Astrocyte (in vitro differentiated cells and primary cell): Measurements from ENCODE around the gene TMEM221. TPM values are rescaled to one million over a fixed set of nuclear protein-coding genes. Genes with fewer than 3 reads are reported as not detected.

Experiments used
- DNase-seq: peaks from one replicate; pipeline ENCODE4 v3.0.0-alpha.2; 2010; ENCODE audit warnings: low read depth
- FAIRE-seq: peaks from 2 replicates; lab custom pipeline; 2011; peaks lifted over from hg19 to GRCh38; lab: Jason Lieb, UNC
- H2AFZ ChIP-seq: 2 replicates; pipeline ENCODE4 v1.6.0; 2012; ENCODE audit warnings: low read depth, low read length, inconsistent platforms
- H3K27ac ChIP-seq: 2 replicates; pipeline ENCODE4 v1.5.1; 2011; ENCODE audit warnings: low read depth, low read length, inconsistent platforms
- H3K27me3 ChIP-seq: 2 replicates; pipeline ENCODE4 v1.6.0; 2011; ENCODE audit warnings: low read length, inconsistent platforms; ENCODE audit not compliant: insufficient read depth
- H3K36me3 ChIP-seq: 2 replicates; pipeline ENCODE4 v1.5.1; 2011; ENCODE audit warnings: low read length, inconsistent platforms; ENCODE audit not compliant: insufficient read depth
- H3K4me1 ChIP-seq: 2 replicates; pipeline ENCODE4 v1.5.1; 2011; ENCODE audit warnings: low read length, inconsistent platforms; ENCODE audit not compliant: insufficient read depth
- H3K4me2 ChIP-seq: 2 replicates; pipeline ENCODE4 v1.6.0; 2012; ENCODE audit warnings: low read length, inconsistent platforms
- H3K4me3 ChIP-seq: 2 replicates; pipeline ENCODE4 v1.5.1; 2011; ENCODE audit warnings: low read depth, mild to moderate bottlenecking, low read length, inconsistent platforms; ENCODE audit not compliant: insufficient read depth
- H3K79me2 ChIP-seq: 2 replicates; pipeline ENCODE4 v1.6.0; 2012; ENCODE audit warnings: mild to moderate bottlenecking, low read length, inconsistent platforms; ENCODE audit not compliant: insufficient read depth
- H3K9ac ChIP-seq: 2 replicates; pipeline ENCODE4 v1.6.0; 2012; ENCODE audit warnings: mild to moderate bottlenecking, low read length, inconsistent platforms
- H3K9me3 ChIP-seq: 2 replicates; pipeline ENCODE4 v1.5.1; 2012; ENCODE audit warnings: low read depth, mild to moderate bottlenecking, low read length, inconsistent platforms; ENCODE audit not compliant: insufficient read depth
- H4K20me1 ChIP-seq: 2 replicates; pipeline ENCODE4 v1.6.0; 2012; ENCODE audit warnings: low read length, inconsistent platforms; ENCODE audit not compliant: insufficient read depth
- H3K27ac Mint-ChIP-seq: one replicate; pipeline ENCODE4 v1.8.0; 2021; ENCODE audit warnings: mild to moderate bottlenecking, mixed read lengths; ENCODE audit not compliant: unreplicated experiment
- H3K27me3 Mint-ChIP-seq: one replicate; pipeline ENCODE4 v1.8.0; 2021; ENCODE audit warnings: low read depth, mixed read lengths; ENCODE audit not compliant: unreplicated experiment
- H3K36me3 Mint-ChIP-seq: one replicate; pipeline ENCODE4 v1.8.0; 2021; ENCODE audit warnings: low read depth, mixed read lengths; ENCODE audit not compliant: unreplicated experiment
- H3K4me1 Mint-ChIP-seq: one replicate; pipeline ENCODE4 v1.8.0; 2021; ENCODE audit warnings: low read depth, mixed read lengths; ENCODE audit not compliant: unreplicated experiment
- H3K4me3 Mint-ChIP-seq: one replicate; pipeline ENCODE4 v1.8.0; 2021; ENCODE audit warnings: mild to moderate bottlenecking, moderate library complexity, mixed read lengths; ENCODE audit not compliant: unreplicated experiment
- H3K9me3 Mint-ChIP-seq: one replicate; pipeline ENCODE4 v1.8.0; 2021; ENCODE audit warnings: mild to moderate bottlenecking, mixed read lengths; ENCODE audit not compliant: unreplicated experiment
- CTCF ChIP-seq: IDR thresholded peaks from 2 replicates; pipeline ENCODE4 v1.5.1; 2011; ENCODE audit warnings: low read depth, mild to moderate bottlenecking, inconsistent platforms, low read length, moderate library complexity; ENCODE audit not compliant: insufficient read depth
- EZH2 ChIP-seq: IDR thresholded peaks from 2 replicates; pipeline ENCODE4 v1.6.1; 2012; ENCODE audit warnings: mild to moderate bottlenecking, low read length, inconsistent platforms; ENCODE audit not compliant: insufficient read depth
- total RNA-seq: library from RNA; stranded (reverse); gene quantifications from 2 replicates; pipeline ENCODE4 v1.2.1, GENCODE V29; 2021

Gene TMEM221
- total RNA-seq, 1 donor from 2014 or later, result 0.23 TPM

- H3K27me3 Mint-ChIP-seq, result no peaks in the 10 kb centered on the region
Measured at GRCh38 chr19:17429641-17430113, 18.8 kb downstream of the TMEM221 start.

GRCh38 chr19:17424743-17425365 is 23.6 kb downstream of the TMEM221 start:
- Histone ChIP-seq H3K36me3 (no peaks in the 10 kb centered on the region), H2AFZ (peak overlapping the region; percentile 47), H4K20me1 (no peaks in the 10 kb centered on the region), H3K9ac (no peak overlapping the region), H3K4me1 (peaks cover 4% of the 10 kb centered on the region), H3K4me3 (no peak overlapping the region), H3K9me3 (no peaks in the 10 kb centered on the region), H3K4me2 (peak overlapping the region; percentile 62), H3K79me2 (peaks cover 6% of the 10 kb centered on the region), H3K27ac (no peak overlapping the region), H3K27me3 (no peaks in the 10 kb centered on the region)
- no peak for FAIRE-seq
- H3K36me3 Mint-ChIP-seq, result peaks cover 3% of the 10 kb centered on the region
- H3K27ac Mint-ChIP-seq, result no peak overlapping the region
- no peaks in the 10 kb centered on the region for H3K9me3 Mint-ChIP-seq
- TF ChIP-seq EZH2 (no peak), CTCF (peak; percentile 16)
- H3K27me3 Mint-ChIP-seq, result no peaks in the 10 kb centered on the region
- no peaks in the 10 kb centered on the region for H3K4me1 Mint-ChIP-seq
- no peak for DNase-seq
- peak overlapping the region; percentile 20 for H3K4me3 Mint-ChIP-seq

More at GRCh38 chr19:17429641-17430113, 18.8 kb downstream of the TMEM221 start:
- Mint-ChIP-seq H3K9me3 (no peaks in the 10 kb centered on the region), H3K27ac (no peak overlapping the region), H3K4me1 (no peaks in the 10 kb centered on the region), H3K4me3 (no peak overlapping the region), H3K36me3 (no peaks in the 10 kb centered on the region)
- no peak overlapping the region for H3K9ac ChIP-seq
- no peaks in the 10 kb centered on the region for H4K20me1 ChIP-seq
- no peaks in the 10 kb centered on the region for H3K4me1 ChIP-seq
- no peak overlapping the region for H2AFZ ChIP-seq
- TF ChIP-seq CTCF, result no peak
- no peak for TF ChIP-seq EZH2
- FAIRE-seq, result no peak
- no peaks in the 10 kb centered on the region for H3K27me3 ChIP-seq
- H3K4me3 ChIP-seq, result no peak overlapping the region
- no peak for DNase-seq
- no peaks in the 10 kb centered on the region for H3K9me3 ChIP-seq
- H3K36me3 ChIP-seq, result no peaks in the 10 kb centered on the region
- H3K79me2 ChIP-seq, result no peaks in the 10 kb centered on the region
- no peak overlapping the region for H3K4me2 ChIP-seq
- no peak overlapping the region for H3K27ac ChIP-seq
